WTC11 (cell line): ENCODE measurements around the gene PRKCE.

Experiments used
- ATF2 ChIP-seq: sonication (generic); formaldehyde crosslinking; IDR thresholded peaks from 2 replicates; pipeline ENCODE4 v1.8.1; 2022; ENCODE audit warnings: low read depth, missing genetic modification reagents, borderline replicate concordance
- MLX ChIP-seq: sonication (generic); formaldehyde crosslinking; IDR thresholded peaks from 2 replicates; pipeline ENCODE4 v1.8.1; 2023; ENCODE audit warnings: mild to moderate bottlenecking, missing genetic modification reagents, moderate library complexity
- OVOL2 ChIP-seq: fragments of 250-450 bp; sonication (Bioruptor Pico); IDR thresholded peaks from 2 replicates; pipeline ENCODE4 v1.9.0; 2021; ENCODE audit warnings: mild to moderate bottlenecking, borderline replicate concordance
- STAT6 ChIP-seq: sonication (generic); formaldehyde crosslinking; conservative IDR thresholded peaks from 2 replicates; pipeline ENCODE4 v1.8.1; 2023; ENCODE audit warnings: mild to moderate bottlenecking, low read depth, missing genetic modification reagents, moderate library complexity
- USF1 ChIP-seq: sonication (generic); formaldehyde crosslinking; IDR thresholded peaks from 2 replicates; pipeline ENCODE4 v1.8.0; 2022; ENCODE audit warnings: mild to moderate bottlenecking, missing genetic modification reagents
- TF ChIP-seq, protein P1 (sequence below): fragments of 200-600 bp; IDR thresholded peaks from 2 replicates; pipeline ENCODE4 v1.8.0; 2022; ENCODE audit warnings: antibody characterized with exemption
- TF ChIP-seq, protein P2 (sequence below): sonication (generic); formaldehyde crosslinking; IDR thresholded peaks from 2 replicates; pipeline ENCODE4 v1.8.0; 2022; ENCODE audit warnings: mild to moderate bottlenecking, missing genetic modification reagents
- TF ChIP-seq, protein P3 (sequence below): fragments of 250-450 bp; sonication (Bioruptor Pico); IDR thresholded peaks from 2 replicates; pipeline ENCODE4 v2.1.2; 2022; ENCODE audit warnings: mild to moderate bottlenecking, moderate library complexity

DNA sequence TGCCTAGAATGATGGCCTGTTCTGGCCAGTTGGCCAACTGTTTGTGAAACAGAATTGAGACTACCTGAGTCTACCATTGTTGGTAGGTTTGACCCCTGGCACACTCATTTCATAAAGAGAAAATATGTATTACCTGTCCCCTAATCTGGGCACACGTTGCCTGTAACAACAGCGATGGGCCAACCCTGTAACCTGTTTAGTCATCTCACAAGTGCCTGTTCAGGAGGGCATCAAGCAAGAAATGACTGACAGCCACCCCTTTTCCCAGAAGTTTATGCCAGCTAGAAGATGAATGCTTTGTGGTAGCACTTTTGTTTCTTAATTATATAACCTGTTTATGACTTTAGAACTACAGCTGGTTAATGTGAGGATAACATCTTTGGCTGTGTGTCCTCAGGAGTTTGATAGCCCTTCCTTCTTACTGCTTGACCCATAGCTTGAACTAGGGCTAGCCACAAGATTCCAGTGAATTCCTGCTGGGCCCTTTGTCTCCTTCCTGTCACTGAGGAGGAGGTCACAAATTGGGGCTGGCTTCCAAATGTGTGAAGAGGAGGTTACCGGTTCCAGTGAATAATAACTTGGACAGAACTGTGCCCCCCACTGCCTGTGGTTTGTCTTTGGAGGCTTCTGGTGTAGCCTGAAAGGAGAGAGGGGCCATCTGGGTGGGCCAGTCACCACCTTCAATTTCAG is 371.8 kb downstream of the PRKCE start:
- TF ChIP-seq, protein P1, sequence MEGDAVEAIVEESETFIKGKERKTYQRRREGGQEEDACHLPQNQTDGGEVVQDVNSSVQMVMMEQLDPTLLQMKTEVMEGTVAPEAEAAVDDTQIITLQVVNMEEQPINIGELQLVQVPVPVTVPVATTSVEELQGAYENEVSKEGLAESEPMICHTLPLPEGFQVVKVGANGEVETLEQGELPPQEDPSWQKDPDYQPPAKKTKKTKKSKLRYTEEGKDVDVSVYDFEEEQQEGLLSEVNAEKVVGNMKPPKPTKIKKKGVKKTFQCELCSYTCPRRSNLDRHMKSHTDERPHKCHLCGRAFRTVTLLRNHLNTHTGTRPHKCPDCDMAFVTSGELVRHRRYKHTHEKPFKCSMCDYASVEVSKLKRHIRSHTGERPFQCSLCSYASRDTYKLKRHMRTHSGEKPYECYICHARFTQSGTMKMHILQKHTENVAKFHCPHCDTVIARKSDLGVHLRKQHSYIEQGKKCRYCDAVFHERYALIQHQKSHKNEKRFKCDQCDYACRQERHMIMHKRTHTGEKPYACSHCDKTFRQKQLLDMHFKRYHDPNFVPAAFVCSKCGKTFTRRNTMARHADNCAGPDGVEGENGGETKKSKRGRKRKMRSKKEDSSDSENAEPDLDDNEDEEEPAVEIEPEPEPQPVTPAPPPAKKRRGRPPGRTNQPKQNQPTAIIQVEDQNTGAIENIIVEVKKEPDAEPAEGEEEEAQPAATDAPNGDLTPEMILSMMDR = no peak
- TF ChIP-seq, protein P2, sequence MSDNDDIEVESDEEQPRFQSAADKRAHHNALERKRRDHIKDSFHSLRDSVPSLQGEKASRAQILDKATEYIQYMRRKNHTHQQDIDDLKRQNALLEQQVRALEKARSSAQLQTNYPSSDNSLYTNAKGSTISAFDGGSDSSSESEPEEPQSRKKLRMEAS (CRISPR knock-in tag) = no peak
- TF ChIP-seq USF1 (CRISPR knock-in tag) (no peak), STAT6 (CRISPR knock-in tag) (no peak), MLX (CRISPR knock-in tag) (no peak), ATF2 (CRISPR knock-in tag) (no peak), OVOL2 (CRISPR knock-in tag) (no peak)
- TF ChIP-seq, protein P3, sequence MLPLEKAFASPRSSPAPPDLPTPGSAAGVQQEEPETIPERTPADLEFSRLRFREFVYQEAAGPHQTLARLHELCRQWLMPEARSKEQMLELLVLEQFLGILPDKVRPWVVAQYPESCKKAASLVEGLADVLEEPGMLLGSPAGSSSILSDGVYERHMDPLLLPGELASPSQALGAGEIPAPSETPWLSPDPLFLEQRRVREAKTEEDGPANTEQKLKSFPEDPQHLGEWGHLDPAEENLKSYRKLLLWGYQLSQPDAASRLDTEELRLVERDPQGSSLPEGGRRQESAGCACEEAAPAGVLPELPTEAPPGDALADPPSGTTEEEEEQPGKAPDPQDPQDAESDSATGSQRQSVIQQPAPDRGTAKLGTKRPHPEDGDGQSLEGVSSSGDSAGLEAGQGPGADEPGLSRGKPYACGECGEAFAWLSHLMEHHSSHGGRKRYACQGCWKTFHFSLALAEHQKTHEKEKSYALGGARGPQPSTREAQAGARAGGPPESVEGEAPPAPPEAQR (CRISPR knock-in tag) = no peak
